ENCODE results near the gene SBNO1. TPM values are rescaled to one million over a fixed set of nuclear protein-coding genes. Genes with fewer than 3 reads are reported as not detected.

Gene SBNO1
- polyA plus RNA-seq, 3 donors = 5.6 to 16.9 (median 11.4) TPM

DNA sequence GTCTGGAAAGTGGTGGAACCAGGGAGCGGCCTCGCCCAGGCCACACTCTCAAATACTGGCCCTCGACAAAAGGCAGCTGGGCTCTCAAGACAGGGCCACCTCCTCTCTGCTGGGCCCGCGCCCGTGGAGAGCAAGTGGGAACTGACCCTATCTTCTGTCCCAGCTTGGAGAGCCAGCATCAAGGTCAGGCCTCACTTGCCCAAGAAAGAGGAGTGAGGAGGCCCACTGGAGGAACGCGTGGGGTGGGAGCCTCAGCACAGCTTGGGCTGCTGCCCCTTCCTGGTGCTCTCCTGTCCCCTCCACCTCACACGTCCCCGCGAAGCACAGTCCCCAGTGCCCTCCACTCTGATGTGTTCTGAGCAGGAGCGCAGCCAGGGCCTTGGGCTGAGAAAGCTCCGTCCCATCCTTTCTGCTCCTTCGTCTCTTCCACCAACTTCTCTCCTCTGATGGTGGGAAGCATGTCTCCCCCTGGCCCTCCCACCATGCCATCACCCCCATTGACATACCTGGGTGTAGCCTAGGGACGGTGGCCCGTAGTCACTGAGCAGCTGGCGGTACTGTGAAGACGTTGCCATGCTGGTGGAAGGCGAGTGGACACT is 97.9 kb downstream of the SBNO1 start:
- 97% methylated on average over 14 of the region's 19 CpGs for WGBS (ENCODE audit: insufficient coverage)
- TF ChIP-seq, protein P1, sequence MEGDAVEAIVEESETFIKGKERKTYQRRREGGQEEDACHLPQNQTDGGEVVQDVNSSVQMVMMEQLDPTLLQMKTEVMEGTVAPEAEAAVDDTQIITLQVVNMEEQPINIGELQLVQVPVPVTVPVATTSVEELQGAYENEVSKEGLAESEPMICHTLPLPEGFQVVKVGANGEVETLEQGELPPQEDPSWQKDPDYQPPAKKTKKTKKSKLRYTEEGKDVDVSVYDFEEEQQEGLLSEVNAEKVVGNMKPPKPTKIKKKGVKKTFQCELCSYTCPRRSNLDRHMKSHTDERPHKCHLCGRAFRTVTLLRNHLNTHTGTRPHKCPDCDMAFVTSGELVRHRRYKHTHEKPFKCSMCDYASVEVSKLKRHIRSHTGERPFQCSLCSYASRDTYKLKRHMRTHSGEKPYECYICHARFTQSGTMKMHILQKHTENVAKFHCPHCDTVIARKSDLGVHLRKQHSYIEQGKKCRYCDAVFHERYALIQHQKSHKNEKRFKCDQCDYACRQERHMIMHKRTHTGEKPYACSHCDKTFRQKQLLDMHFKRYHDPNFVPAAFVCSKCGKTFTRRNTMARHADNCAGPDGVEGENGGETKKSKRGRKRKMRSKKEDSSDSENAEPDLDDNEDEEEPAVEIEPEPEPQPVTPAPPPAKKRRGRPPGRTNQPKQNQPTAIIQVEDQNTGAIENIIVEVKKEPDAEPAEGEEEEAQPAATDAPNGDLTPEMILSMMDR (IDR thresholded peaks at IDR 0.05) = no peak
- peak overlapping the region in 1 of 7 donors; percentile 64 for H3K27ac Mint-ChIP-seq
- peaks cover 0 to 4% (median 0%) of the 10 kb centered on the region in 3 donors for H3K27me3 Mint-ChIP-seq (ENCODE audit: low read depth in 3 of 3)
- no peak for DNase-seq
- Histone ChIP-seq H3K79me2 (ENCODE audit: insufficient read depth, low read length) (peaks cover 22% of the 10 kb centered on the region), H3K4me1 (ENCODE audit: control insufficient read depth in 1 of 2, insufficient read depth in 2 of 2, low read length in 2 of 2) (peaks cover 32 to 39% of the 10 kb centered on the region in 2 donors), H3K27me3 (ENCODE audit: control insufficient read depth in 2 of 2, insufficient read depth in 2 of 2, low read length in 2 of 2) (no peaks in the 10 kb centered on the region), H3K4me3 (replicated peaks in 1 of 3; ENCODE audit: low read depth in 2 of 3, low read length in 3 of 3) (no peak overlapping the region), H2AFZ (ENCODE audit: insufficient read depth, low read depth, low read length, poor library complexity, severe bottlenecking) (no peak overlapping the region), H3K9ac (ENCODE audit: insufficient read depth, low read length, poor library complexity, severe bottlenecking) (no peak overlapping the region), H3K27ac (ENCODE audit: low read depth in 1 of 2, low read length in 2 of 2) (no peak overlapping the region), H4K20me1 (ENCODE audit: insufficient read depth, low read length) (no peaks in the 10 kb centered on the region), H3K36me3 (replicated peaks in 1 of 2; ENCODE audit: control insufficient read depth in 1 of 2, insufficient read depth in 2 of 2, low read length in 2 of 2) (peaks cover 18 to 35% of the 10 kb centered on the region in 2 donors), H3K9me3 (replicated peaks in 1 of 2; ENCODE audit: control insufficient read depth in 1 of 2, insufficient read depth in 1 of 2, low read length in 2 of 2) (no peaks in the 10 kb centered on the region), H3K4me2 (replicated peaks; ENCODE audit: extremely low read depth, low read length, poor library complexity, severe bottlenecking) (no peak overlapping the region)
- H3K4me3 Mint-ChIP-seq = no peak overlapping the region
- H3K4me1 Mint-ChIP-seq = peaks cover 36% of the 10 kb centered on the region
- intact Hi-C loops (cut with micrococcal nuclease) = no loop called here
- no peaks in the 10 kb centered on the region for H3K9me3 Mint-ChIP-seq
- peaks cover 35 to 46% of the 10 kb centered on the region in 2 donors for H3K36me3 Mint-ChIP-seq

DNA sequence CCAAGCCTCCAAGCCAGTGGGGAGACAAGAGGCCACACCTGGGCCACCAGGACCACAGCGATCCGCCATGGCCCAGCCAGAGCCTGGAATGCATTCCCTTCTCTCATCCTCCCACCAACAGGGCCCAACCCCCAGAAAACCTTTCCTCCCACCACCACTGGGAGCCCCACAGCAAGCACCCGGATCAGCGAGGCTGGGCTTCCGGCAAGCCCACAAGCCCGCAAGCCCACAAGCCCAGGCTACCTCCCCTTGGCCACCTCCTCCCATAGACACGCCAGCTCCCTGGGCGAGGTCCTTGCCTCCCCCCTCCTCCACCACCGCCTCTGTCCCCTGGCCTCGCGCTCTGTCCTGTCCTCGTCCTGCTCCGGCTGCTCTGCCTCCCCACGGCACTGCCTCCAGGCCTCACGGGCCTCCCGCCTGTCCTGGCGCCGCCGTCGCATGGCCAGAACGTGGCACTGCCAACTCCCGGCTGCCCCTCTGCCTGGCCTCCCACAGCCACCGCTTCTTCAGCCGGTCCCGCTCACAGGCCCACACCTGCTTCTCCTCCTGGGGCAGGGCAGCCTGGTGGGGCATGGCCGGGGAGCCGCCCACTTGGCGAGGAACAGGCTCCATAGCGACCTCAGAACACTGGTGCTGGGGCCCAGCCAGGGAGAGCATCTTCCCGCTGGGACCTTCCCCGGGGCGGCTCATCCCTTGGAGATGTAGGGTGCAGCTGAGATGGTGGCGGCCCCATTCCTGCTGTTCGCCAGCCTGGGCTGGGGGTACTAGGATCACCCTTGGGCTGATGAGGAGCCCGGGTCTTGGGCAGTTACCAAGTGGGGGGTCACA is 98.6 kb downstream of the SBNO1 start:
- H3K27ac ChIP-seq (ENCODE audit: low read depth in 1 of 2, low read length in 2 of 2) = no peak overlapping the region
- Mint-ChIP-seq H3K36me3 (peaks cover 42 to 53% of the 10 kb centered on the region in 2 donors), H3K9me3 (no peaks in the 10 kb centered on the region), H3K4me1 (peaks cover 36% of the 10 kb centered on the region), H3K27me3 (ENCODE audit: low read depth in 3 of 3) (peaks cover 0 to 4% (median 0%) of the 10 kb centered on the region in 3 donors), H3K4me3 (no peak overlapping the region), H3K27ac (peak overlapping the region in 2 of 7 donors; percentile 3 to 15)
- WGBS (ENCODE audit: insufficient coverage) = 93% methylated on average over 33 of the region's 35 CpGs
- no peak overlapping the region for H3K4me3 ChIP-seq (replicated peaks in 1 of 3; ENCODE audit: low read depth in 2 of 3, low read length in 3 of 3)
- no peak for DNase-seq
- H3K4me2 ChIP-seq (replicated peaks; ENCODE audit: extremely low read depth, low read length, poor library complexity, severe bottlenecking) = no peak overlapping the region
- TF ChIP-seq, protein P1 (IDR thresholded peaks at IDR 0.05) = no peak
- H3K4me1 ChIP-seq (ENCODE audit: control insufficient read depth in 1 of 2, insufficient read depth in 2 of 2, low read length in 2 of 2) = peaks cover 32 to 39% of the 10 kb centered on the region in 2 donors
- peaks cover 25 to 42% of the 10 kb centered on the region in 2 donors for H3K36me3 ChIP-seq (replicated peaks in 1 of 2; ENCODE audit: control insufficient read depth in 1 of 2, insufficient read depth in 2 of 2, low read length in 2 of 2)
- intact Hi-C loops (cut with micrococcal nuclease) = no loop called here
- no peaks in the 10 kb centered on the region for H4K20me1 ChIP-seq (ENCODE audit: insufficient read depth, low read length)
- H3K9me3 ChIP-seq (replicated peaks in 1 of 2; ENCODE audit: control insufficient read depth in 1 of 2, insufficient read depth in 1 of 2, low read length in 2 of 2) = no peaks in the 10 kb centered on the region
- H3K79me2 ChIP-seq (ENCODE audit: insufficient read depth, low read length) = peaks cover 22% of the 10 kb centered on the region
- H2AFZ ChIP-seq (ENCODE audit: insufficient read depth, low read depth, low read length, poor library complexity, severe bottlenecking) = no peak overlapping the region
- no peaks in the 10 kb centered on the region for H3K27me3 ChIP-seq (ENCODE audit: control insufficient read depth in 2 of 2, insufficient read depth in 2 of 2, low read length in 2 of 2)
- no peak overlapping the region for H3K9ac ChIP-seq (ENCODE audit: insufficient read depth, low read length, poor library complexity, severe bottlenecking)

All from CD14-positive monocyte (primary cell).